Right cardiac atrium (tissue), 5 donors: ENCODE data around the gene CD14. TPM values are rescaled to one million over a fixed set of nuclear protein-coding genes. Genes with fewer than 3 reads are reported as not detected.
"Not testable (repeated sequence)": the region's sequence is repeated elsewhere in the genome, so short reads cannot be mapped to it uniquely, and the experiment has no call there.

Experiments
- ATAC-seq, 2 donors: fragments of 200-7000 bp; cut with Tn5 transposase; one replicate each; pipeline versions ENCODE4 v1.8.0 to v1.9.1; 2020; ENCODE audit warnings: moderate library complexity in 2 of 2, mild to moderate bottlenecking in 1 of 2
- DNase-seq, 3 donors: peaks; one replicate each; pipeline ENCODE4 v3.0.0-alpha.2; 2020
- H3K27ac ChIP-seq: one replicate; pipeline ENCODE4 v1.5.1; 2013; ENCODE audit warnings: mild to moderate bottlenecking, low read length, control low read depth, moderate library complexity
- H3K27me3 ChIP-seq: one replicate; pipeline ENCODE4 v1.6.1; 2013; ENCODE audit not compliant: control insufficient read depth, insufficient read depth
- H3K4me1 ChIP-seq: one replicate; pipeline ENCODE4 v1.6.1; 2013; ENCODE audit warnings: low read length; ENCODE audit not compliant: control insufficient read depth, insufficient read depth
- H3K4me3 ChIP-seq: one replicate; pipeline ENCODE4 v1.5.1; 2013; ENCODE audit warnings: low read length, control low read depth
- H3K9me3 ChIP-seq: one replicate; pipeline ENCODE4 v1.6.1; 2013; ENCODE audit warnings: low read length; ENCODE audit not compliant: control insufficient read depth
- WGBS: extraction: QIAGEN DNeasy Blood & Tissue Kit; methylation state at CpG from one replicate; pipeline ENCODE4 v1.1.7; 2013; 5-methylcytosine and 5-hydroxymethylcytosine counted together
- intact Hi-C, 4 donors: fragments of 100-400 bp; cut with DNase I; formaldehyde crosslinking; loops; one replicate each; pipeline versions ENCODE4 v1.11.0 to v1.14.0; 2022 to 2023
- polyA plus RNA-seq: library from polyadenylated mRNA; stranded (reverse); fragments of 200-250 nt; gene quantifications from one replicate; pipeline ENCODE4 v1.2.3, GENCODE V29; 2013
- total RNA-seq, 4 donors: library from RNA; stranded (reverse); fragmentation: NEBNext Ultra II Directional; extraction: Animal tissue kit (Norgen Biotek cat#: 25700); gene quantifications; one replicate each; pipeline ENCODE4 v1.2.1, GENCODE V29; 2021
- donor health status: healthy with polysubstance abuse.
- donor health status: DM: no; HTN: yes; CAD: no.
- donor health status: DM: no; HTN: no; CAD: no.
- donor health status: DM: no; HTN: yes; CAD: no; lungs with severe emphysema.
- donor health status: DM: yes; HTN: yes; CAD: no.

Gene CD14
- total and polyA plus RNA-seq, 5 donors: 25.1 to 99.0 (median 65.2) TPM

GRCh38 chr5:140635291-140636257, 2.6 kb upstream of the CD14 start:
- ATAC-seq: no peak
- WGBS: 89% methylated on average over 8 of the region's 8 CpGs
- Histone ChIP-seq H3K4me1 (peaks cover 3% of the 10 kb centered on the region), H3K9me3 (no peaks in the 10 kb centered on the region), H3K4me3 (no peak overlapping the region), H3K27me3 (no peaks in the 10 kb centered on the region), H3K27ac (no peak overlapping the region)
- intact Hi-C loops: loop anchor here in 3 of 4 donors (5.0 to 10.0 kb wide), 3 partner anchors 71 to 88 kb away; partner anchors contain the start of genes APBB3 (in 1 of the 3), EIF4EBP3 (in 1 of the 3), SLC35A4 (in 1 of the 3) and SRA1 (in 1 of the 3)
- no peak for DNase-seq

- H3K27ac ChIP-seq: no peak overlapping the region
- H3K4me3 ChIP-seq: no peak overlapping the region
- intact Hi-C loops: loop anchor here in 3 of 4 donors (5.0 to 10.0 kb wide), 2 partner anchors 67 to 69 kb away; partner anchors contain the start of genes APBB3 (in 1 of the 3) and SLC35A4 (in 1 of the 3)
- 61% methylated on average over 3 of the region's 3 CpGs for WGBS
- no peaks in the 10 kb centered on the region for H3K4me1 ChIP-seq
- no peak for ATAC-seq
- DNase-seq: no peak
- H3K27me3 ChIP-seq: no peaks in the 10 kb centered on the region
- H3K9me3 ChIP-seq: no peaks in the 10 kb centered on the region
These were observed 1.1 kb upstream of the CD14 start for GRCh38 chr5:140634103-140634502.

- Histone ChIP-seq H3K27ac (no peak overlapping the region), H3K4me1 (no peaks in the 10 kb centered on the region), H3K9me3 (no peaks in the 10 kb centered on the region), H3K27me3 (no peaks in the 10 kb centered on the region), H3K4me3 (no peak overlapping the region)
- 95% methylated on average over 2 of the region's 2 CpGs for WGBS
- intact Hi-C loops: loop anchor here in 3 of 4 donors (5.0 to 10.0 kb wide), 2 partner anchors 66 to 69 kb away; partner anchors contain the start of genes APBB3 (in 1 of the 3) and SLC35A4 (in 1 of the 3)
- ATAC-seq: no peak
- no peak for DNase-seq
These were observed 526 bp upstream of the CD14 start for GRCh38 chr5:140633501-140633900.

GRCh38 chr5:140632366-140633020, 482 bp downstream of the CD14 start:
- WGBS: under 1% methylated on average over 51 of the region's 51 CpGs
- ATAC-seq (peak; percentile 80 to 81), DNase-seq (peak; percentile 67 to 84 (median 83))
- peak overlapping the region; percentile 44 for H3K4me3 ChIP-seq
- peak overlapping the region; percentile 20 for H3K27ac ChIP-seq
- H3K4me1 ChIP-seq: no peaks in the 10 kb centered on the region
- H3K9me3 ChIP-seq: no peaks in the 10 kb centered on the region
- H3K27me3 ChIP-seq: no peaks in the 10 kb centered on the region
- intact Hi-C loops: loop anchor here in 3 of 4 donors (5.0 to 10.0 kb wide), 2 partner anchors 65 to 68 kb away; partner anchors contain the start of genes APBB3 (in 1 of the 3) and SLC35A4 (in 1 of the 3)

- no peaks in the 10 kb centered on the region for H3K9me3 ChIP-seq
- peak in 1 of 3 donors; percentile 47 for DNase-seq
- H3K4me3 ChIP-seq: peak overlapping the region; percentile 44
- intact Hi-C loops: loop anchor here in 3 of 4 donors (5.0 to 10.0 kb wide), 2 partner anchors 65 to 67 kb away; partner anchors contain the start of genes APBB3 (in 1 of the 3) and SLC35A4 (in 1 of the 3)
- peak overlapping the region; percentile 20 for H3K27ac ChIP-seq
- ATAC-seq: peak; percentile 42 to 62
- H3K27me3 ChIP-seq: no peaks in the 10 kb centered on the region
- no peaks in the 10 kb centered on the region for H3K4me1 ChIP-seq
- WGBS: 12% methylated on average over 36 of the region's 36 CpGs
These were observed 1.1 kb downstream of the CD14 start for GRCh38 chr5:140631831-140632365.

GRCh38 chr5:140631036-140631417, 1.9 kb downstream of the CD14 start:
- Histone ChIP-seq H3K4me1 (no peaks in the 10 kb centered on the region), H3K4me3 (peak overlapping the region; percentile 23), H3K27me3 (no peaks in the 10 kb centered on the region), H3K9me3 (no peaks in the 10 kb centered on the region), H3K27ac (no peak overlapping the region)
- 84% methylated on average over 4 of the region's 4 CpGs for WGBS
- DNase-seq (no peak), ATAC-seq (no peak)
- intact Hi-C loops: loop anchor here in 3 of 4 donors (5.0 to 10.0 kb wide), 2 partner anchors 64 to 66 kb away; partner anchors contain the start of genes APBB3 (in 1 of the 3) and SLC35A4 (in 1 of the 3)

- ATAC-seq (no peak), DNase-seq (no peak)
- Histone ChIP-seq H3K4me3 (peak overlapping the region; percentile 7), H3K27ac (no peak overlapping the region), H3K4me1 (no peaks in the 10 kb centered on the region), H3K9me3 (no peaks in the 10 kb centered on the region), H3K27me3 (no peaks in the 10 kb centered on the region)
- intact Hi-C loops: loop anchor here in 3 of 4 donors (5.0 to 10.0 kb wide), 2 partner anchors 63 to 66 kb away; partner anchors contain the start of genes APBB3 (in 1 of the 3) and SLC35A4 (in 1 of the 3)
- WGBS: 56% methylated on average over 2 of the region's 2 CpGs
These were observed 2.5 kb downstream of the CD14 start for GRCh38 chr5:140630292-140631035.

GRCh38 chr5:140628711-140629110, 4.3 kb downstream of the CD14 start:
- Histone ChIP-seq H3K27me3 (no peaks in the 10 kb centered on the region), H3K4me3 (no peak overlapping the region), H3K9me3 (no peaks in the 10 kb centered on the region), H3K27ac (no peak overlapping the region), H3K4me1 (no peaks in the 10 kb centered on the region)
- intact Hi-C loops: no loop called here
- ATAC-seq (no peak), DNase-seq (no peak)
- WGBS: 63% methylated on average over 1 of the region's 1 CpG

- DNase-seq (no peak), ATAC-seq (no peak)
- Histone ChIP-seq H3K9me3 (no peaks in the 10 kb centered on the region), H3K4me1 (no peaks in the 10 kb centered on the region), H3K27me3 (no peaks in the 10 kb centered on the region), H3K4me3 (no peak overlapping the region), H3K27ac (no peak overlapping the region)
- 90% methylated on average over 6 of the region's 6 CpGs for WGBS
- intact Hi-C loops: no loop called here
These were observed 5.0 kb downstream of the CD14 start for GRCh38 chr5:140627972-140628371.

- 84% methylated on average over 10 of the region's 10 CpGs for WGBS
- intact Hi-C loops, ATAC-seq, H3K9me3 ChIP-seq, H3K27ac ChIP-seq, DNase-seq, H3K27me3 ChIP-seq, H3K4me1 ChIP-seq, H3K4me3 ChIP-seq: not testable (repeated sequence)
These were observed 8.1 kb downstream of the CD14 start for GRCh38 chr5:140624886-140625285.
